Ovary (tissue), 3 donors: ENCODE measurements around the gene ABCC4.

Experiments
- POLR2A ChIP-seq: fragments of 450-650 bp; IDR thresholded peaks from one replicate; pipeline ENCODE4 v1.6.1; 2017; ENCODE audit warnings: antibody characterized with exemption, mild to moderate bottlenecking, moderate library complexity
- TF ChIP-seq, protein P1 (sequence below), 3 donors: fragments of 450-650 bp in 2 of 3; fragments of 200-600 bp in 1 of 3; IDR thresholded peaks; one replicate each; pipeline versions ENCODE4 v1.5.1 to v1.8.0; 2016 to 2022; ENCODE audit warnings: antibody characterized with exemption in 3 of 3, mild to moderate bottlenecking in 1 of 3
- donor health status: DM: no; HTN: no; CAD: no.

DNA sequence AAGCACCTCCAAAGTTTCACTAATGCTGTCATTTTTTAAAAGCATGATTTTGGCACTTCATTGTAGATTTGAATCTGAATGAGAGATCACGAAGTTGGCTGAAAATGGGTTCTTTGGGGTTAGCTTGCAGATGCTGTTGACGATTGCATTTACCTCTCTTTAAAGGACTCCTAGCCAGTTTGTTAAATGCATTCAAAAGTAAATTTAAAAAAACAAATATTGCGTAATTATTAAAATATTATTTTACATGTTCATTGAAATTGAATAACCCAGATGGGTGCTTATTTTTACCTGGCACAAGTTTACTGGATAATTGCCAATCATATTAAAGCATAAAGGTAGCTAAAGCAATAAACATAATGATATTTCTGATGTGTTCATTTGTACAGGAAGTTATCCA lies 172.2 kb downstream of the ABCC4 start:
- TF ChIP-seq, protein P1, sequence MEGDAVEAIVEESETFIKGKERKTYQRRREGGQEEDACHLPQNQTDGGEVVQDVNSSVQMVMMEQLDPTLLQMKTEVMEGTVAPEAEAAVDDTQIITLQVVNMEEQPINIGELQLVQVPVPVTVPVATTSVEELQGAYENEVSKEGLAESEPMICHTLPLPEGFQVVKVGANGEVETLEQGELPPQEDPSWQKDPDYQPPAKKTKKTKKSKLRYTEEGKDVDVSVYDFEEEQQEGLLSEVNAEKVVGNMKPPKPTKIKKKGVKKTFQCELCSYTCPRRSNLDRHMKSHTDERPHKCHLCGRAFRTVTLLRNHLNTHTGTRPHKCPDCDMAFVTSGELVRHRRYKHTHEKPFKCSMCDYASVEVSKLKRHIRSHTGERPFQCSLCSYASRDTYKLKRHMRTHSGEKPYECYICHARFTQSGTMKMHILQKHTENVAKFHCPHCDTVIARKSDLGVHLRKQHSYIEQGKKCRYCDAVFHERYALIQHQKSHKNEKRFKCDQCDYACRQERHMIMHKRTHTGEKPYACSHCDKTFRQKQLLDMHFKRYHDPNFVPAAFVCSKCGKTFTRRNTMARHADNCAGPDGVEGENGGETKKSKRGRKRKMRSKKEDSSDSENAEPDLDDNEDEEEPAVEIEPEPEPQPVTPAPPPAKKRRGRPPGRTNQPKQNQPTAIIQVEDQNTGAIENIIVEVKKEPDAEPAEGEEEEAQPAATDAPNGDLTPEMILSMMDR (IDR thresholded peaks at IDR 0.05): no peak
- no peak for TF ChIP-seq POLR2A
